Esophagus muscularis mucosa (tissue), 4 donors: Measurements from ENCODE around the gene HDGFL2. TPM values are rescaled to one million over a fixed set of nuclear protein-coding genes. Genes with fewer than 3 reads are reported as not detected.
A peak's percentile ranks its signal among the peaks of the same experiment; 100 is the strongest.

ENCODE experiments used
- DNase-seq: peaks from one replicate; pipeline ENCODE4 v3.0.0-alpha.2; 2017; ENCODE audit errors: extremely low spot score
- H3K27ac ChIP-seq, 4 donors: fragments of 200-600 bp; sonication (generic); replicated peaks in 1 of 4; 1 replicate in 3 of 4; 2 replicates in 1 of 4; pipeline ENCODE4 v1.5.1; 2016 to 2019; ENCODE audit warnings: mild to moderate bottlenecking in 1 of 4
- H3K27me3 ChIP-seq, 4 donors: fragments of 200-600 bp; sonication (generic); one replicate each; pipeline versions ENCODE4 v1.5.1 to v1.6.0; 2016 to 2019
- H3K36me3 ChIP-seq, 4 donors: fragments of 200-600 bp; sonication (generic); one replicate each; pipeline ENCODE4 v1.5.1; 2016 to 2019
- H3K4me1 ChIP-seq, 4 donors: fragments of 200-600 bp; sonication (generic); one replicate each; pipeline ENCODE4 v1.5.1; 2016 to 2019
- H3K4me3 ChIP-seq, 4 donors: fragments of 200-600 bp; sonication (generic); 1 replicate in 2 of 4; 2 replicates in 2 of 4; pipeline ENCODE4 v1.5.1; 2016 to 2019; ENCODE audit warnings: mild to moderate bottlenecking in 4 of 4, moderate library complexity in 1 of 4
- H3K9me3 ChIP-seq, 4 donors: fragments of 200-600 bp; sonication (generic); 1 replicate in 3 of 4; 2 replicates in 1 of 4; pipeline ENCODE4 v1.5.1; 2016 to 2019
- EP300 ChIP-seq: sonication (generic); formaldehyde crosslinking; IDR thresholded peaks from one replicate; pipeline ENCODE4 v1.6.1; 2017; ENCODE audit warnings: antibody characterized with exemption
- POLR2A ChIP-seq: fragments of 450-650 bp; IDR thresholded peaks from one replicate; pipeline ENCODE4 v1.6.1; 2017; ENCODE audit warnings: antibody characterized with exemption, moderate library complexity, mild to moderate bottlenecking, low read depth
- POLR2AphosphoS5 ChIP-seq, 2 donors: sonication (generic); formaldehyde crosslinking; IDR thresholded peaks; one replicate each; pipeline ENCODE4 v1.6.1; 2017; ENCODE audit warnings: antibody characterized with exemption in 2 of 2
- WGBS: methylation state at CpG from one replicate; pipeline ENCODE4 v1.1.5; 2018; 5-methylcytosine and 5-hydroxymethylcytosine counted together
- intact Hi-C: fragments of 100-400 bp; cut with DNase I; formaldehyde crosslinking; loops from one replicate; pipeline ENCODE4 v1.15.1; 2023
- total RNA-seq, 4 donors: library from RNA; depleted of rRNA; stranded (reverse); fragments of >200 nt; gene quantifications; one replicate each; pipeline versions ENCODE4 v1.1.0 to v1.2.1, GENCODE V29; 2016
- TF ChIP-seq, protein P1 (sequence below), 3 experiments: fragments of 200-600 bp in 2 of 3; fragments of 450-650 bp in 1 of 3; sonication (generic) in 2 of 3; IDR thresholded peaks; one replicate each; pipeline ENCODE4 v1.5.1; 2017 to 2019; ENCODE audit warnings: antibody characterized with exemption in 3 of 3, mild to moderate bottlenecking in 2 of 3, moderate library complexity in 1 of 3

The HDGFL2 gene
- total RNA-seq, 4 donors from 2014 or later = 30.5 to 72.3 (median 45.5) TPM

DNA sequence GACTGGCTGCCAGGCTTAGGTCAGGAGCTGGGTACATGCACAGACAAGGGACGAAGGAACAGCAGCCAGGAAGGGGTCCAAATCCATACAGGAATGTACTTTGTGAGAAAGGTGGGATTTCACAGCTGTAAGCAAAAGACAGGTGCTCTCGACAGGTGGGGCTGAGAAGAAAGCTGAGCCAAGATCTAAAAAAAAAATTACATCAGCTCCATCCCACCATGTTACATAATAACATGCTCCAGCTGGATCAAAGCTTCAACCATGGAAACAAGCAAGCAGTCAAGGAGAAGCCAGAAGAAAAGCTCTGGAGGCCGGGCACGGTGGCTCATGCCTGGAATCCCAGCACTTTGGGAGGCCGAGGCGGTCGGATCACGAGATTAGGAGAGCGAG is 22.5 kb upstream of the HDGFL2 start:
- peak overlapping the region; percentile 69 to 87 (median 84) for H3K27ac ChIP-seq
- peaks cover 68 to 100% (median 89%) of the 10 kb centered on the region in 4 donors for H3K36me3 ChIP-seq
- H3K27me3 ChIP-seq = no peaks in the 10 kb centered on the region
- H3K4me1 ChIP-seq = peaks cover 2 to 45% (median 29%) of the 10 kb centered on the region in 4 donors
- intact Hi-C loops = no loop called here
- no peak overlapping the region for H3K4me3 ChIP-seq
- H3K9me3 ChIP-seq = no peaks in the 10 kb centered on the region
- WGBS = 68% methylated on average over 9 of the region's 9 CpGs
- no peak for DNase-seq
- TF ChIP-seq POLR2A (no peak), EP300 (no peak), POLR2AphosphoS5 (IDR thresholded peaks at IDR 0.05) (no peak)
- TF ChIP-seq, protein P1, sequence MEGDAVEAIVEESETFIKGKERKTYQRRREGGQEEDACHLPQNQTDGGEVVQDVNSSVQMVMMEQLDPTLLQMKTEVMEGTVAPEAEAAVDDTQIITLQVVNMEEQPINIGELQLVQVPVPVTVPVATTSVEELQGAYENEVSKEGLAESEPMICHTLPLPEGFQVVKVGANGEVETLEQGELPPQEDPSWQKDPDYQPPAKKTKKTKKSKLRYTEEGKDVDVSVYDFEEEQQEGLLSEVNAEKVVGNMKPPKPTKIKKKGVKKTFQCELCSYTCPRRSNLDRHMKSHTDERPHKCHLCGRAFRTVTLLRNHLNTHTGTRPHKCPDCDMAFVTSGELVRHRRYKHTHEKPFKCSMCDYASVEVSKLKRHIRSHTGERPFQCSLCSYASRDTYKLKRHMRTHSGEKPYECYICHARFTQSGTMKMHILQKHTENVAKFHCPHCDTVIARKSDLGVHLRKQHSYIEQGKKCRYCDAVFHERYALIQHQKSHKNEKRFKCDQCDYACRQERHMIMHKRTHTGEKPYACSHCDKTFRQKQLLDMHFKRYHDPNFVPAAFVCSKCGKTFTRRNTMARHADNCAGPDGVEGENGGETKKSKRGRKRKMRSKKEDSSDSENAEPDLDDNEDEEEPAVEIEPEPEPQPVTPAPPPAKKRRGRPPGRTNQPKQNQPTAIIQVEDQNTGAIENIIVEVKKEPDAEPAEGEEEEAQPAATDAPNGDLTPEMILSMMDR (IDR thresholded peaks at IDR 0.05) = no peak

DNA sequence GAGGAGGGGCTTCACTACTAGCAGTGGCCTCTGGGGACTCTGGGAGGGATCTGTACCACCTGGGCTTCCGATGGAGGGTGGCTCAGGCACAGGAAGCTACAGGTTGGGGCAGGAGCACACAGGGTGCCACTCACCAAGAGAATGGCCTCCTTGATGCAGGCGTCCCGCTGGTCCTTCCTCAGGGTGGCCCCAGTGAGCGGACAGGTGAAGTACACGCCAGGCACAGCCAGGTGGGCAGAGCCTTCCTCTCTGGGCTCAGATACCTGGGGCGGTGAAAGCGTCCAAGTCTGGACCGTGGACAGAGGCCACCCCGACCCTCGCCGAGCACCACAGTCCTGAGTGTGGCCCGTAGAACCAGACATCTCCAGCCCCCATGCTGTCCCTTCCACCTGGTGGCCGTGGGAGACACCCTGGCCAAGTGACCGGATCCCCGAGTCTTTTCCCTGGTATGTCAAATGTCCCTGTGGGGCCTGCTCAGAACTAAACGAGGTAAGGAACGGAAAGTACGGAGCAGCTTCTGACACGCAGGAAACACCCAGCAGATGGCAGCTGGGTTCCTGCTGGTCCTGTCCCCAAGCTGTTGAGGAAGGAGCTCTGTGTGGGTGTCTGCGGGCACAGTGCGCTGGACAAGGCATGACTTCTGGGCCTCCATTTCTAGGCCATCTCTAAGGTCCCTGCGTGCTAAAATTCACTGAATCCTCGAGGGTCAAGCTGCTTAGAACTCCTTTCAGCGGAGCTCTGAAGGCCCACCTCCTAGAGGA is 19.7 kb upstream of the HDGFL2 start:
- H3K4me1 ChIP-seq = peaks cover 22 to 69% (median 54%) of the 10 kb centered on the region in 4 donors
- peaks cover 43 to 75% (median 61%) of the 10 kb centered on the region in 4 donors for H3K36me3 ChIP-seq
- no peaks in the 10 kb centered on the region for H3K27me3 ChIP-seq
- 81% methylated on average over 20 of the region's 24 CpGs for WGBS
- no peaks in the 10 kb centered on the region for H3K9me3 ChIP-seq
- TF ChIP-seq POLR2A (no peak), EP300 (no peak), POLR2AphosphoS5 (IDR thresholded peaks at IDR 0.05) (no peak)
- TF ChIP-seq, protein P1 (IDR thresholded peaks at IDR 0.05) = no peak
- no peak for DNase-seq
- intact Hi-C loops = no loop called here
- H3K27ac ChIP-seq = peak overlapping the region in 1 of 4 donors; percentile 39
- no peak overlapping the region for H3K4me3 ChIP-seq

- 72% methylated on average over 12 of the region's 34 CpGs for WGBS
- no peak overlapping the region for H3K4me3 ChIP-seq
- no peak for TF ChIP-seq POLR2AphosphoS5 (IDR thresholded peaks at IDR 0.05)
- no peak for TF ChIP-seq POLR2A
- TF ChIP-seq, protein P1 (IDR thresholded peaks at IDR 0.05) = no peak
- TF ChIP-seq EP300 = no peak
- no peak for DNase-seq
- peak overlapping the region in 1 of 4 donors; percentile 94 for H3K27ac ChIP-seq
- H3K27me3 ChIP-seq = no peaks in the 10 kb centered on the region
- peaks cover 22 to 65% (median 54%) of the 10 kb centered on the region in 4 donors for H3K4me1 ChIP-seq
- intact Hi-C loops = no loop called here
- no peaks in the 10 kb centered on the region for H3K9me3 ChIP-seq
- peaks cover 35 to 64% (median 50%) of the 10 kb centered on the region in 4 donors for H3K36me3 ChIP-seq
These were observed 18.6 kb upstream of the HDGFL2 start for GRCh38 chr19:4453232-4454179.

- Histone ChIP-seq H3K27me3 (no peaks in the 10 kb centered on the region), H3K9me3 (no peaks in the 10 kb centered on the region), H3K4me1 (peaks cover 22 to 50% (median 38%) of the 10 kb centered on the region in 4 donors), H3K4me3 (peak overlapping the region in 3 of 4 donors; percentile 67 to 87 (median 79)), H3K27ac (peak overlapping the region; percentile 88 to 95 (median 91)), H3K36me3 (peaks cover 35 to 49% (median 36%) of the 10 kb centered on the region in 4 donors)
- TF ChIP-seq EP300 (no peak), POLR2AphosphoS5 (IDR thresholded peaks at IDR 0.05) (peak in 1 of 2 donors; percentile 16)
- DNase-seq = no peak
- 57% methylated on average over 21 of the region's 29 CpGs for WGBS
- intact Hi-C loops = loop anchor here (5.0 kb wide), 1 partner anchor 62 kb away; the partner anchor contains the start of gene PLIN4
These were observed 17.1 kb upstream of the HDGFL2 start for GRCh38 chr19:4454747-4455718.
